ENCODE measurements around the gene CNOT11. TPM values are rescaled to one million over a fixed set of nuclear protein-coding genes. Genes with fewer than 3 reads are reported as not detected.

The CNOT11 gene
- total and polyA plus RNA-seq, 2 donors (not counting 1 experiment from before 2014, with no cell fraction given): 37.6 to 46.3 TPM

DNA sequence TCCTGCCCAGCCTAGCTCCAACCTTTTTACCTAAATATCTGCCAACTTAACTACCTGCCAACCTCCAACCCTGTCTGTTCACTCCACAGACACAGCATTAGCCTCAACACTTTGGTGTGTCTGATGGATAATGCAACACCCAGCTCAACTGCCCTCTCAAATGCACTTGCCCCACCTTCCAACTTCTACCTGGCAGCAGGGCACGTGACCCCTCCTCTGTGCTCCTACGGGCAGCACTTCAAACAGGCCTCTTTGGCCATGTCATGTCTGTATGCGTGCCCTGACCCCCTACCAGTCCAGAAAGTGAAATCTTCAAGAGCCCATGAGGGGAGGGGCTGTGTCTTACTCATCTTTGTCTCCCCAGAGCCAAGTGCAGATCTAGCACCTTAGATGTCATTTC, 30.3 kb downstream of the CNOT11 start:
- no peak overlapping the region for H3K27ac ChIP-seq (ENCODE audit: low read length in 2 of 2)
- peaks cover 0 to 3% (median 0%) of the 10 kb centered on the region in 3 donors for H3K9me3 ChIP-seq (ENCODE audit: control extremely low read depth in 1 of 3, control insufficient read depth in 2 of 3, insufficient read depth in 1 of 3, low read length in 2 of 3)
- H3K27ac Mint-ChIP-seq: no peak overlapping the region
- no peaks in the 10 kb centered on the region for H3K4me1 Mint-ChIP-seq
- WGBS (ENCODE audit: insufficient coverage): 94% methylated on average over 3 of the region's 3 CpGs
- DNase-seq (no peak), ATAC-seq (ENCODE audit: low read depth) (no peak)
- no peak overlapping the region for H2AFZ ChIP-seq (ENCODE audit: insufficient read depth, low read depth, low read length, poor library complexity, severe bottlenecking)
- TF ChIP-seq CTCF (IDR thresholded peaks at IDR 0.05) (no peak), EZH2 (IDR thresholded peaks at IDR 0.05; ENCODE audit: borderline replicate concordance, insufficient read depth, low read depth, low read length, poor library complexity, severe bottlenecking) (no peak)
- ChIA-PET POLR2A (no interaction called here), CTCF (no interaction called here)
- H3K36me3 ChIP-seq (replicated peaks in 1 of 2; ENCODE audit: control extremely low read depth in 1 of 2, control insufficient read depth in 1 of 2, extremely low read depth in 1 of 2, insufficient read depth in 2 of 2, low read length in 1 of 2): peaks cover 11 to 94% of the 10 kb centered on the region in 2 experiments
- no peaks in the 10 kb centered on the region for H3K27me3 Mint-ChIP-seq
- no peaks in the 10 kb centered on the region for H3K79me2 ChIP-seq (ENCODE audit: control insufficient read depth, insufficient read depth, low read length)
- H3K27me3 ChIP-seq (replicated peaks in 1 of 4; ENCODE audit: control extremely low read depth in 1 of 4, control insufficient read depth in 3 of 4, insufficient read depth in 4 of 4, low read length in 3 of 4): no peaks in the 10 kb centered on the region
- H3K4me3 ChIP-seq (ENCODE audit: control extremely low read depth in 1 of 5, extremely low read depth in 1 of 5, insufficient read depth in 1 of 5, low read depth in 2 of 5, low read length in 4 of 5): no peak overlapping the region
- H3K9ac ChIP-seq (ENCODE audit: low read length): no peak overlapping the region
- H3K9me3 Mint-ChIP-seq (ENCODE audit: insufficient read depth): no peaks in the 10 kb centered on the region
- H3K4me1 ChIP-seq (ENCODE audit: control insufficient read depth in 2 of 2, insufficient read depth in 2 of 2, low read length in 2 of 2): no peaks in the 10 kb centered on the region
- H3K4me3 Mint-ChIP-seq: no peak overlapping the region
- intact Hi-C loops (cut with micrococcal nuclease): no loop called here
- no peak overlapping the region for H3K4me2 ChIP-seq (replicated peaks; ENCODE audit: low read depth, low read length, poor library complexity, severe bottlenecking)
- H4K20me1 ChIP-seq (ENCODE audit: control insufficient read depth, insufficient read depth, low read length, poor library complexity, severe bottlenecking): no peaks in the 10 kb centered on the region

DNA sequence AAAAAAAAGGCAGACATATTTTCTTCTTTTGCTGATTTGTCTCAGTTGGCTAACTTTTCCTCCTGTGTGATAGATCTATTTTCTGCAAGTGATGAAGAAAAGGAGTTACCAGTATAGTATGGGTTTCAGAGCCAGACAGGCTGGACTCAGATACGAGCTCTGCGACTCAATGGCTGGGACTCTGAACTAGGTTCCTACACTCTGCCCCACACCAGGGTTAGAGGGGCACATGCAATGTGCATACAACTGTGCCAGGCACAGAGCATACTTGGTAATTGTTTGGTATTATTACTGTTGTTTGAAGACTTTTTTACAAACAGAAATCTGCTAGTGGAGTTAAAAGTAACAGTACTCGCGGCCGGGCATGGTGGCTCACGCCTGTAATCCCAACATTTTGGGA, 34.0 kb downstream of the CNOT11 start:
- Histone ChIP-seq H3K9me3 (ENCODE audit: control extremely low read depth in 1 of 3, control insufficient read depth in 2 of 3, insufficient read depth in 1 of 3, low read length in 2 of 3) (no peaks in the 10 kb centered on the region), H3K27ac (ENCODE audit: low read length in 2 of 2) (no peak overlapping the region), H3K4me3 (ENCODE audit: control extremely low read depth in 1 of 5, extremely low read depth in 1 of 5, insufficient read depth in 1 of 5, low read depth in 2 of 5, low read length in 4 of 5) (no peak overlapping the region), H2AFZ (ENCODE audit: insufficient read depth, low read depth, low read length, poor library complexity, severe bottlenecking) (no peak overlapping the region), H3K36me3 (replicated peaks in 1 of 2; ENCODE audit: control extremely low read depth in 1 of 2, control insufficient read depth in 1 of 2, extremely low read depth in 1 of 2, insufficient read depth in 2 of 2, low read length in 1 of 2) (peaks cover 7 to 70% of the 10 kb centered on the region in 2 experiments), H3K4me1 (ENCODE audit: control insufficient read depth in 2 of 2, insufficient read depth in 2 of 2, low read length in 2 of 2) (no peaks in the 10 kb centered on the region), H3K79me2 (ENCODE audit: control insufficient read depth, insufficient read depth, low read length) (no peaks in the 10 kb centered on the region), H4K20me1 (ENCODE audit: control insufficient read depth, insufficient read depth, low read length, poor library complexity, severe bottlenecking) (no peaks in the 10 kb centered on the region), H3K4me2 (replicated peaks; ENCODE audit: low read depth, low read length, poor library complexity, severe bottlenecking) (no peak overlapping the region), H3K9ac (ENCODE audit: low read length) (no peak overlapping the region), H3K27me3 (replicated peaks in 1 of 4; ENCODE audit: control extremely low read depth in 1 of 4, control insufficient read depth in 3 of 4, insufficient read depth in 4 of 4, low read length in 3 of 4) (no peaks in the 10 kb centered on the region)
- intact Hi-C loops (cut with micrococcal nuclease): no loop called here
- ChIA-PET POLR2A (no interaction called here), CTCF (interaction anchor here (0.6 kb wide), 1 partner anchor 692 kb away, joined by 4 read pairs; no protein-coding TSS in a partner anchor)
- 100% methylated on average over 3 of the region's 6 CpGs for WGBS (ENCODE audit: insufficient coverage)
- no peaks in the 10 kb centered on the region for H3K9me3 Mint-ChIP-seq (ENCODE audit: insufficient read depth)
- no peaks in the 10 kb centered on the region for H3K4me1 Mint-ChIP-seq
- TF ChIP-seq CTCF (IDR thresholded peaks at IDR 0.05): no peak
- TF ChIP-seq EZH2 (IDR thresholded peaks at IDR 0.05; ENCODE audit: borderline replicate concordance, insufficient read depth, low read depth, low read length, poor library complexity, severe bottlenecking): no peak
- no peak overlapping the region for H3K4me3 Mint-ChIP-seq
- ATAC-seq (ENCODE audit: low read depth): no peak
- no peak for DNase-seq
- no peaks in the 10 kb centered on the region for H3K27me3 Mint-ChIP-seq
- no peak overlapping the region for H3K27ac Mint-ChIP-seq
